ENCODE data around the gene RIC8A. TPM values are rescaled to one million over a fixed set of nuclear protein-coding genes. Genes with fewer than 3 reads are reported as not detected.

The RIC8A gene
- total RNA-seq, 1 donor from 2014 or later = 157 TPM

DNA sequence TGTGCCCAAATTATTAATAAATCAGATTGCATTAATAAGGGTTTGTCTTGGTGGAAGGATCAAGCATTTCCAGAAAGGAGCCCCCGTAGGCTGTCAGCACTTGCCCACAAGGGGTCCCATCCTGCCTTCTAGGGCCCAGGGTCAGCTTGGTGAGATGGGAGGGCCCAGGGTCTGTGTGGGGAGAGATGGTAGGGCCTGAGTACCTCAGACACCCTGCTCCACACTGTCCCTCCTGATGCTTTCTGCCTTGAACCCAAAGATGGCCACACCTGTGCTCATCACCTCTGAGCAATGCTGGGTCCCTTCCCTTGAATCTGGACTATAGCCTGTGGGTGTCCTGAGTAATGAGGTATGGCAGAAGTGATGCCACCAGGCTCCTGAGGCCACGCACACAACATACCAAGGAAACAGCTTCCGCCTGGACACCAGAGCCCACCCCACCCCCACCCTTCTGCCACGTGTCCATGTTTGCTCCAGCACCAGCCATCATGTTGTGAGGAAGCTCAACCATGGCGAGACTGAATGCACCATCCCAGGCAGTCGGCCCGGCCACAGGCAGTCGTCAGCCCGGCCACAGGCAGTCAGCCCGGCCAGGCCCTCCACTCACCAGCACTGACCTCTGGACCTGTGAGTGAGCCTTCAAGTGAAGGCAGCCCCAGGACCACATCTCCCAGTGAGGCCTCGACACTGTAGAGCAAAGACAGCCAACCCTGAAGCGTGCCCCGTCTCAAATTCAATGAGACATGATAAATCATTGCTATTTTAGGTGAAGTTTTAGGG, 7.1 kb upstream of the RIC8A start:
- no peak overlapping the region for H3K9ac ChIP-seq (ENCODE audit: low read length)
- H3K4me3 Mint-ChIP-seq (ENCODE audit: unreplicated experiment) = no peak overlapping the region
- H3K4me1 ChIP-seq (ENCODE audit: insufficient read depth, low read length) = peaks cover 2% of the 10 kb centered on the region
- H3K27ac ChIP-seq (ENCODE audit: low read depth, low read length) = no peak overlapping the region
- no peak overlapping the region for H3K4me3 ChIP-seq (ENCODE audit: insufficient read depth, low read depth, low read length)
- H3K36me3 Mint-ChIP-seq (ENCODE audit: low read depth, unreplicated experiment) = peaks cover 16% of the 10 kb centered on the region
- H4K20me1 ChIP-seq (ENCODE audit: insufficient read depth, low read length) = peaks cover 59% of the 10 kb centered on the region
- H3K36me3 ChIP-seq (ENCODE audit: insufficient read depth, low read length) = peaks cover 7% of the 10 kb centered on the region
- peaks cover 3% of the 10 kb centered on the region for H3K27me3 Mint-ChIP-seq (ENCODE audit: low read depth, unreplicated experiment)
- no peaks in the 10 kb centered on the region for H3K9me3 Mint-ChIP-seq (ENCODE audit: unreplicated experiment)
- no peaks in the 10 kb centered on the region for H3K27me3 ChIP-seq (ENCODE audit: insufficient read depth, low read length)
- no peak overlapping the region for H2AFZ ChIP-seq (ENCODE audit: low read depth, low read length)
- no peaks in the 10 kb centered on the region for H3K9me3 ChIP-seq (ENCODE audit: insufficient read depth, low read depth, low read length)
- FAIRE-seq = no peak
- peaks cover 26% of the 10 kb centered on the region for H3K4me1 Mint-ChIP-seq (ENCODE audit: low read depth, unreplicated experiment)
- TF ChIP-seq, protein P1, sequence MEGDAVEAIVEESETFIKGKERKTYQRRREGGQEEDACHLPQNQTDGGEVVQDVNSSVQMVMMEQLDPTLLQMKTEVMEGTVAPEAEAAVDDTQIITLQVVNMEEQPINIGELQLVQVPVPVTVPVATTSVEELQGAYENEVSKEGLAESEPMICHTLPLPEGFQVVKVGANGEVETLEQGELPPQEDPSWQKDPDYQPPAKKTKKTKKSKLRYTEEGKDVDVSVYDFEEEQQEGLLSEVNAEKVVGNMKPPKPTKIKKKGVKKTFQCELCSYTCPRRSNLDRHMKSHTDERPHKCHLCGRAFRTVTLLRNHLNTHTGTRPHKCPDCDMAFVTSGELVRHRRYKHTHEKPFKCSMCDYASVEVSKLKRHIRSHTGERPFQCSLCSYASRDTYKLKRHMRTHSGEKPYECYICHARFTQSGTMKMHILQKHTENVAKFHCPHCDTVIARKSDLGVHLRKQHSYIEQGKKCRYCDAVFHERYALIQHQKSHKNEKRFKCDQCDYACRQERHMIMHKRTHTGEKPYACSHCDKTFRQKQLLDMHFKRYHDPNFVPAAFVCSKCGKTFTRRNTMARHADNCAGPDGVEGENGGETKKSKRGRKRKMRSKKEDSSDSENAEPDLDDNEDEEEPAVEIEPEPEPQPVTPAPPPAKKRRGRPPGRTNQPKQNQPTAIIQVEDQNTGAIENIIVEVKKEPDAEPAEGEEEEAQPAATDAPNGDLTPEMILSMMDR (IDR thresholded peaks at IDR 0.05; ENCODE audit: insufficient read depth, low read depth, low read length) = no peak
- TF ChIP-seq EZH2 (IDR thresholded peaks at IDR 0.05; ENCODE audit: insufficient read depth, low read length) = no peak
- no peak overlapping the region for H3K27ac Mint-ChIP-seq (ENCODE audit: unreplicated experiment)
- H3K4me2 ChIP-seq (ENCODE audit: low read length) = no peak overlapping the region
- peaks cover 31% of the 10 kb centered on the region for H3K79me2 ChIP-seq (ENCODE audit: insufficient read depth, low read length)
- DNase-seq (ENCODE audit: low read depth) = no peak

DNA sequence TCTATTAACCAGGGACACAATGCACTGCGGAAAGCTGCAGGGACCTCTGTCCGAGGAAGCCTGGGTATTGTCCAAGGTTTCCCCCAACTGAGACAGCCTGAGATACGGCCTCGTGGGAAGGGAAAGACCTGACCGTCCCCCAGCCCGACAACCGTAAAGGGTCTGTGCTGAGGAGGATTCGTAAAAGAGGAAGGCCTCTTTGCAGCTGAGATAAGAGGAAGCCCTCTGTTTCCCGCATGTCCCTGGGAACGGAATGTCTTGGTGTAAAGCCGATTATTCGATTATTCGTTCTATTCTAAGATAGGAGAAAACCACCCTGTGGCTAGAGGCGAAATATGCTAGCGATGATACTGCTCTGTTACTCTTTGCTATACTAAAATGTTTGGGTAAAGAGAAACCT, 5.5 kb upstream of the RIC8A start:
- Histone ChIP-seq H3K4me2 (ENCODE audit: low read length) (no peak overlapping the region), H3K27ac (ENCODE audit: low read depth, low read length) (no peak overlapping the region), H3K36me3 (ENCODE audit: insufficient read depth, low read length) (peaks cover 7% of the 10 kb centered on the region), H3K27me3 (ENCODE audit: insufficient read depth, low read length) (no peaks in the 10 kb centered on the region), H2AFZ (ENCODE audit: low read depth, low read length) (no peak overlapping the region), H3K4me1 (ENCODE audit: insufficient read depth, low read length) (peaks cover 12% of the 10 kb centered on the region), H3K79me2 (ENCODE audit: insufficient read depth, low read length) (peaks cover 46% of the 10 kb centered on the region), H3K9me3 (ENCODE audit: insufficient read depth, low read depth, low read length) (no peaks in the 10 kb centered on the region), H3K9ac (ENCODE audit: low read length) (no peak overlapping the region), H3K4me3 (ENCODE audit: insufficient read depth, low read depth, low read length) (no peak overlapping the region), H4K20me1 (ENCODE audit: insufficient read depth, low read length) (peaks cover 73% of the 10 kb centered on the region)
- peaks cover 3% of the 10 kb centered on the region for H3K27me3 Mint-ChIP-seq (ENCODE audit: low read depth, unreplicated experiment)
- H3K27ac Mint-ChIP-seq (ENCODE audit: unreplicated experiment) = no peak overlapping the region
- H3K36me3 Mint-ChIP-seq (ENCODE audit: low read depth, unreplicated experiment) = peaks cover 18% of the 10 kb centered on the region
- FAIRE-seq (no peak), DNase-seq (ENCODE audit: low read depth) (no peak)
- H3K4me1 Mint-ChIP-seq (ENCODE audit: low read depth, unreplicated experiment) = peaks cover 31% of the 10 kb centered on the region
- no peaks in the 10 kb centered on the region for H3K9me3 Mint-ChIP-seq (ENCODE audit: unreplicated experiment)
- TF ChIP-seq EZH2 (IDR thresholded peaks at IDR 0.05; ENCODE audit: insufficient read depth, low read length) = no peak
- TF ChIP-seq, protein P1 (IDR thresholded peaks at IDR 0.05; ENCODE audit: insufficient read depth, low read depth, low read length) = no peak
- H3K4me3 Mint-ChIP-seq (ENCODE audit: unreplicated experiment) = no peak overlapping the region

DNA sequence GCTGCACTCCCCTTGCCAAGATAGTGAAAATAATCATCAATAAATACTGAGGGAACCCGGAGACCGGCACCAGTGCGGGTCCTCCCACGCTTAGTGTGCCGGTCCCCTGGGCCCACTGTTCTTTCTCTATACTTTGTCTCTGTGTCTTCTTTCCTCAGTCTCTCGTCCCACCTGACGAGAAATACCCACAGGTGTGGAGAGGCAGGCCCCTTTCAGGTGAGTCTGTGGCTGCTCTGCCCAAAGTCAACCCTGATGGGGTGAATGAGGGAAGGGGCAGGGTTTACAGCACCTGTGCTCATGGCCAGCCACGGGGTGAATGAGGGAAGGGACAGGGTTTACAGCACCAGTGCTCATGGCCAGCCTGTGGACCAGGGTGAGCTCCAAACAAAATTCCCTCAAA, 5.0 kb upstream of the RIC8A start:
- peaks cover 18% of the 10 kb centered on the region for H3K36me3 Mint-ChIP-seq (ENCODE audit: low read depth, unreplicated experiment)
- no peaks in the 10 kb centered on the region for H3K9me3 ChIP-seq (ENCODE audit: insufficient read depth, low read depth, low read length)
- H3K4me3 ChIP-seq (ENCODE audit: insufficient read depth, low read depth, low read length) = no peak overlapping the region
- H3K36me3 ChIP-seq (ENCODE audit: insufficient read depth, low read length) = peaks cover 7% of the 10 kb centered on the region
- TF ChIP-seq, protein P1 (IDR thresholded peaks at IDR 0.05; ENCODE audit: insufficient read depth, low read depth, low read length) = no peak
- no peak for TF ChIP-seq EZH2 (IDR thresholded peaks at IDR 0.05; ENCODE audit: insufficient read depth, low read length)
- DNase-seq (ENCODE audit: low read depth) (no peak), FAIRE-seq (no peak)
- peaks cover 73% of the 10 kb centered on the region for H4K20me1 ChIP-seq (ENCODE audit: insufficient read depth, low read length)
- H3K4me1 Mint-ChIP-seq (ENCODE audit: low read depth, unreplicated experiment) = peaks cover 31% of the 10 kb centered on the region
- no peak overlapping the region for H3K9ac ChIP-seq (ENCODE audit: low read length)
- H3K27me3 ChIP-seq (ENCODE audit: insufficient read depth, low read length) = no peaks in the 10 kb centered on the region
- H3K4me2 ChIP-seq (ENCODE audit: low read length) = no peak overlapping the region
- H3K79me2 ChIP-seq (ENCODE audit: insufficient read depth, low read length) = peaks cover 49% of the 10 kb centered on the region
- H3K9me3 Mint-ChIP-seq (ENCODE audit: unreplicated experiment) = no peaks in the 10 kb centered on the region
- H3K27ac ChIP-seq (ENCODE audit: low read depth, low read length) = no peak overlapping the region
- no peak overlapping the region for H2AFZ ChIP-seq (ENCODE audit: low read depth, low read length)
- peak overlapping the region; percentile 47 for H3K4me3 Mint-ChIP-seq (ENCODE audit: unreplicated experiment)
- peaks cover 12% of the 10 kb centered on the region for H3K4me1 ChIP-seq (ENCODE audit: insufficient read depth, low read length)
- no peak overlapping the region for H3K27ac Mint-ChIP-seq (ENCODE audit: unreplicated experiment)
- peaks cover 3% of the 10 kb centered on the region for H3K27me3 Mint-ChIP-seq (ENCODE audit: low read depth, unreplicated experiment)
